GM12874 (cell line): ENCODE data around the gene CHST11.

Experiments used
- TF ChIP-seq, protein P1 (sequence below): IDR thresholded peaks from 2 replicates; pipeline ENCODE4 v1.5.1; 2011; ENCODE audit warnings: low read depth, mild to moderate bottlenecking, control low read depth, low read length, moderate library complexity; ENCODE audit not compliant: insufficient read depth

Gene CHST11

DNA sequence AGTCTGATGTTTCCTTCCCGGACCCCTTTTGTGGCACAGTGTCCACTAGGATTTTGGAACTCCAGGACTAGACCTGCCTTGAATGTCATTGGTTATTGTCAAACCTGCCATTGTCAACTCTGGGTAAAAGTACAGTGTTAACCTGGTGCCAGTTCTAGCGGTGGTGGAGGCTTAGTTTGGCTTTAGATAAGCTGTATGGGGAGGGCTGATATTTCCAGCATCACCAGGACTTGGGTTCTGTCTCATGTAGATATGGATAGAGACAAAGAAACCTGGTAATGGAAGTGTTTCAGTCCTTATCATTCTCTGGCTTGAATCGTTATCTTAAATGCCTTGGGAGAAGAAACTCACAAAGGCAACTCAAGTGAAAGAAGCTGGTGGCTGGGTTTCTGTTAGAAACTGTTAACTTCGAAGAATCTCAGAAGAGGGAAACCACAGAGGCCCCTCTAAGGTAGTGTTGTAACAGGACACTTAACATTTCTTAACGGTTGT, 10.6 kb downstream of the CHST11 start:
- TF ChIP-seq, protein P1, sequence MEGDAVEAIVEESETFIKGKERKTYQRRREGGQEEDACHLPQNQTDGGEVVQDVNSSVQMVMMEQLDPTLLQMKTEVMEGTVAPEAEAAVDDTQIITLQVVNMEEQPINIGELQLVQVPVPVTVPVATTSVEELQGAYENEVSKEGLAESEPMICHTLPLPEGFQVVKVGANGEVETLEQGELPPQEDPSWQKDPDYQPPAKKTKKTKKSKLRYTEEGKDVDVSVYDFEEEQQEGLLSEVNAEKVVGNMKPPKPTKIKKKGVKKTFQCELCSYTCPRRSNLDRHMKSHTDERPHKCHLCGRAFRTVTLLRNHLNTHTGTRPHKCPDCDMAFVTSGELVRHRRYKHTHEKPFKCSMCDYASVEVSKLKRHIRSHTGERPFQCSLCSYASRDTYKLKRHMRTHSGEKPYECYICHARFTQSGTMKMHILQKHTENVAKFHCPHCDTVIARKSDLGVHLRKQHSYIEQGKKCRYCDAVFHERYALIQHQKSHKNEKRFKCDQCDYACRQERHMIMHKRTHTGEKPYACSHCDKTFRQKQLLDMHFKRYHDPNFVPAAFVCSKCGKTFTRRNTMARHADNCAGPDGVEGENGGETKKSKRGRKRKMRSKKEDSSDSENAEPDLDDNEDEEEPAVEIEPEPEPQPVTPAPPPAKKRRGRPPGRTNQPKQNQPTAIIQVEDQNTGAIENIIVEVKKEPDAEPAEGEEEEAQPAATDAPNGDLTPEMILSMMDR: no peak

DNA sequence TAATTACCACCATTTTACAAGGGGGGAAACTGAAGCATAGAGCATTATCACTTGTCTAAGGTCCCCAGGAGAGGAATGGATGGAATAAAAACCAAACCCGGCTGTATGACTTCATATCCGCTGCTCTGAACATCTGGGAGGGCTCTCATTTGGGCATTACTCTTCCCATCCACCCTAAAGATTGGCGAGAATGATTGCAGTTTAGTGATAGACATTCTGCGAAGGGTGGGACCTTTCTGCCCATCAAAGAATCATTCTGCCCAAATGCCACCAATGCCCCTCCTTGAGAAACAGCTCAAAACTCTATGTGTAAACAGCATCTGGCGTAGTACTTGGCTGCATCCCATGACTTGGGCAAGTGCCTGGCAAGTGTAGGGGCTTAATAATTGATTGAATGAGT, 11.6 kb downstream of the CHST11 start:
- TF ChIP-seq, protein P1: no peak

DNA sequence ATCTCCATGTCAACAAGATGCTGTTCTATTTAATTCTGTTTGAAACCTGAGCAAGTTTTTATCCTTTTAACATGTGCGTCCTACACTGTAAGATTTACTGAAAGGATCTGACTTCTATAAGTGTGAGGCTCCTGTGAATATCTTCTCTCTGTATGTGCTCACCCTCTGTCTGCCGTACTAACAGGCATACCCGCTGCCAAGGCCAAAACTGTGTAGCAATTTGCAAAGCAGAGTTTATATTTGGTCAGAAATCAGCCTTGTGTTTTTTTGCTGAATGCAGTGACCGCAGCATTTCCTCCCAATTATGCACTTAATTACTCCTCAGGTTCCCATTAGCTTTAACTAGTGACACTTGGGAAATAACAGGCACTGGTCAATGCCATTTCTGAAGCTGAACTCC, 12.3 kb downstream of the CHST11 start:
- TF ChIP-seq, protein P1: no peak

DNA sequence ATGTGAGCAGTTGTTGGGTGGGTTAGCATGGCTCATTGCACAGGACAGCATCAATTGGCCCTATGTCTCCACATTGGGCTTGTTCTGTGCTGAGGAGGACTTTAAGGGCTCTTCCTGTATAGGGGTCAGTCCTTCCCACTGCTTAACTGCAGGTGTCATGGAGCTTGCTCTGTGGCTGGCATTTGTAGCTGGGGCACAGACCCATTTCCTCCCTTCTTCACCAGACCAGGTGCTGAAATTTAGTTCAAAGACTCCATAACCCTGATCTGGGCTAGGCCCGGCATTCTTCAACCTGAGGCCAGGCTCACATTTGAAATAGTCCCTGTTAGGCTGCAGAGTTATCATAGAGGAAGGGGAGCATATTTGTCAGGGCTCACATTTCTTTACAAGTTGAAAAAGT, 12.8 kb downstream of the CHST11 start:
- TF ChIP-seq, protein P1: no peak

DNA sequence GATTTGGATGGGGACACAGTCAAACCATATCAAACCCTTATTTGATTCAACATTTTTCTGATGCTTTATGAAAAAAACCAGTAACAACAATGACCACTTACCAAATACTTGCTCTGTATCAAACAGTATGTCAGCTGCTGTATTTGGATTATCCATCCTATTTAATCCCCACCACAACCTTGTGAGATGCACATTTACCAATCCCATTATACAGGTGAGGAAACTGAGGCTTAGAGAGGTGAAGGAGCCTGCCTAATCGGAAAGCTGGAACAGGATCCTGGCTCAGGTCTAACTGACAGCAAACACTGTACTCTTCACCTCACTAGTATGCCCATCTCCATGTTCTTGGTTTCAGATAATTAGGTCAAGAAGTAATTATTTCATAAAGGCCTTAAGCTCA, 13.8 kb downstream of the CHST11 start:
- TF ChIP-seq, protein P1: no peak

DNA sequence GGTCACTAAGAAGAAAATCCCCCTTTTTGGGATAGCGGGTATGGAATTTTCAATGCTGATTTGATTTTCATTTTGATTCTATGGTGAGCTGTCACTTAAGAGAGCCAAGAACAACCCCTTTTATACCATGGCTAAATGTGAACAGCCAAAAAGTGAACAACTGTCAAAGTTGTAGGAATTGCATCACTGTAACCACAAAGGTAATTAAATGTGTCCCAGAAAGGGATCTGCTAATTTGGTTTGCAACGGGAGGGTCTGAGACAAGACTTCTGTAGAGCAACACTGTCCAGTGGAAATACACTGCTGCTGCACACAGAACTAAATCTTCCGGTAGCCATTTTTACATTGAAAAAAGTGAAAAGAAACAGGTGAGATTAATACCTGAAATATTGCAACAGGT, 14.6 kb downstream of the CHST11 start:
- TF ChIP-seq, protein P1: no peak

DNA sequence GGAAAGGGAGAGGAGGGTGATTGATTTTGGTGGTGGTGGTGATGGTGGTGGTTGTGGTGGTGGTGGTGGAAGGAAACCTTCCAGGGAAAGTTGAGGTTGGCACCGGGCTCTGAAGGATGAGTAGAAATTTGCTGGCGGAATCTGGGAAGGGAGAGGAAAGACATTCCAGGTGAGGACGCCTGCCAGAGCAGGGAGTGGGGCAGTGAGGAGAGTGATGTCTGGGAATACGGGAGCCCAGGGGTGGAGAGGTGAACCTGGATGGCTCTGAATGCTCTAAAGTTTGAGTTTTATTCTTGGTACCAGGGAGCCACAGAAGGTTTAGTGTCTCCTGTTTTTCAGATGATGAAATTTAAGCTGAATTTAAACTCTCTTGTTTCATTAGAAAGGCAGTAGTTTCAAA, 16.0 kb downstream of the CHST11 start:
- TF ChIP-seq, protein P1: no peak
